ENCODE measurements around the gene HOXB9. TPM values are rescaled to one million over a fixed set of nuclear protein-coding genes. Genes with fewer than 3 reads are reported as not detected.

The HOXB9 gene
- total RNA-seq, 3 donors from 2014 or later (not counting 1 experiment from before 2014, with no cell fraction given): 0.12 to 1.0 (median 0.18) TPM

GRCh38 chr17:48642843-48643696 lies 16.9 kb upstream of the HOXB9 start:
- H3K4me1 Mint-ChIP-seq: peaks cover 16 to 35% of the 10 kb centered on the region in 2 donors
- ATAC-seq (no peak), DNase-seq (no peak)
- H3K27me3 ChIP-seq (ENCODE audit: control insufficient read depth, insufficient read depth, low read length): peaks cover 48% of the 10 kb centered on the region
- intact Hi-C loops (cut with micrococcal nuclease): no loop called here
- H3K4me1 ChIP-seq (ENCODE audit: control insufficient read depth, insufficient read depth, low read length): peaks cover 22% of the 10 kb centered on the region
- H3K9me3 ChIP-seq (ENCODE audit: control insufficient read depth, insufficient read depth, low read length): no peaks in the 10 kb centered on the region
- H3K27me3 Mint-ChIP-seq (ENCODE audit: low read depth in 2 of 2): peaks cover 73 to 78% of the 10 kb centered on the region in 2 donors
- H3K36me3 ChIP-seq (ENCODE audit: control insufficient read depth, insufficient read depth, low read length): no peaks in the 10 kb centered on the region
- no peaks in the 10 kb centered on the region for H3K9me3 Mint-ChIP-seq
- no peak overlapping the region for H3K4me3 Mint-ChIP-seq
- 69% methylated on average over 20 of the region's 23 CpGs for WGBS (ENCODE audit: insufficient coverage)
- H3K36me3 Mint-ChIP-seq: peaks cover 6% of the 10 kb centered on the region
- H3K4me3 ChIP-seq (ENCODE audit: low read length): no peak overlapping the region
- no peak overlapping the region for H3K27ac Mint-ChIP-seq
- no peak overlapping the region for H3K27ac ChIP-seq (ENCODE audit: low read length)
- TF ChIP-seq CTCF (IDR thresholded peaks at IDR 0.05): no peak

GRCh38 chr17:48642059-48642842 lies 16.1 kb upstream of the HOXB9 start:
- Mint-ChIP-seq H3K36me3 (peaks cover 6% of the 10 kb centered on the region), H3K27me3 (ENCODE audit: low read depth in 2 of 2) (peaks cover 74 to 86% of the 10 kb centered on the region in 2 donors), H3K4me3 (no peak overlapping the region), H3K27ac (no peak overlapping the region), H3K4me1 (peaks cover 15 to 27% of the 10 kb centered on the region in 2 donors), H3K9me3 (no peaks in the 10 kb centered on the region)
- ATAC-seq (no peak), DNase-seq (no peak)
- Histone ChIP-seq H3K4me1 (ENCODE audit: control insufficient read depth, insufficient read depth, low read length) (peaks cover 15% of the 10 kb centered on the region), H3K9me3 (ENCODE audit: control insufficient read depth, insufficient read depth, low read length) (no peaks in the 10 kb centered on the region), H3K27me3 (ENCODE audit: control insufficient read depth, insufficient read depth, low read length) (peaks cover 44% of the 10 kb centered on the region), H3K27ac (ENCODE audit: low read length) (no peak overlapping the region), H3K36me3 (ENCODE audit: control insufficient read depth, insufficient read depth, low read length) (no peaks in the 10 kb centered on the region), H3K4me3 (ENCODE audit: low read length) (no peak overlapping the region)
- intact Hi-C loops (cut with micrococcal nuclease): no loop called here
- TF ChIP-seq CTCF (IDR thresholded peaks at IDR 0.05): no peak
- 18% methylated on average over 58 of the region's 58 CpGs for WGBS (ENCODE audit: insufficient coverage)

- H3K36me3 ChIP-seq (ENCODE audit: control insufficient read depth, insufficient read depth, low read length): no peaks in the 10 kb centered on the region
- Mint-ChIP-seq H3K27ac (no peak overlapping the region), H3K36me3 (peaks cover 6% of the 10 kb centered on the region), H3K4me1 (peaks cover 9 to 25% of the 10 kb centered on the region in 2 donors), H3K4me3 (no peak overlapping the region), H3K9me3 (no peaks in the 10 kb centered on the region), H3K27me3 (ENCODE audit: low read depth in 2 of 2) (peaks cover 77 to 93% of the 10 kb centered on the region in 2 donors)
- H3K27ac ChIP-seq (ENCODE audit: low read length): no peak overlapping the region
- 24% methylated on average over 22 of the region's 29 CpGs for WGBS (ENCODE audit: insufficient coverage)
- peaks cover 44% of the 10 kb centered on the region for H3K27me3 ChIP-seq (ENCODE audit: control insufficient read depth, insufficient read depth, low read length)
- intact Hi-C loops (cut with micrococcal nuclease): no loop called here
- ATAC-seq: no peak
- no peak overlapping the region for H3K4me3 ChIP-seq (ENCODE audit: low read length)
- no peak for TF ChIP-seq CTCF (IDR thresholded peaks at IDR 0.05)
- H3K4me1 ChIP-seq (ENCODE audit: control insufficient read depth, insufficient read depth, low read length): peaks cover 12% of the 10 kb centered on the region
- no peaks in the 10 kb centered on the region for H3K9me3 ChIP-seq (ENCODE audit: control insufficient read depth, insufficient read depth, low read length)
- no peak for DNase-seq
Measured at GRCh38 chr17:48641541-48642058, 15.4 kb upstream of the HOXB9 start.

Data from natural killer cell (primary cell).